Chondrocyte (in vitro differentiated cells): ENCODE data around the gene TMEM158. TPM values are rescaled to one million over a fixed set of nuclear protein-coding genes. Genes with fewer than 3 reads are reported as not detected.

ENCODE experiments used
- DNase-seq: peaks from one replicate; pipeline ENCODE4 v3.0.0; 2021; ENCODE audit warnings: mixed read lengths, low spot score
- H3K27ac Mint-ChIP-seq: one replicate; pipeline ENCODE4 v1.8.0; 2021; ENCODE audit warnings: mild to moderate bottlenecking, moderate library complexity, mixed read lengths; ENCODE audit not compliant: unreplicated experiment
- H3K27me3 Mint-ChIP-seq: 2 replicates; pipeline ENCODE4 v1.8.0; 2021; ENCODE audit warnings: low read depth, mixed read lengths
- H3K36me3 Mint-ChIP-seq: 2 replicates; pipeline ENCODE4 v1.8.0; 2021; ENCODE audit warnings: low read depth, mixed read lengths
- H3K4me1 Mint-ChIP-seq: 2 replicates; pipeline ENCODE4 v1.8.0; 2021; ENCODE audit warnings: low read depth, mild to moderate bottlenecking, mixed read lengths
- H3K4me3 Mint-ChIP-seq: one replicate; pipeline ENCODE4 v1.8.0; 2021; ENCODE audit warnings: mild to moderate bottlenecking, moderate library complexity, mixed read lengths; ENCODE audit not compliant: unreplicated experiment
- H3K9me3 Mint-ChIP-seq: 2 replicates; pipeline ENCODE4 v1.8.0; 2021; ENCODE audit warnings: low read depth, mixed read lengths
- CTCF ChIP-seq: fragments of 200-600 bp; sonication (generic); IDR thresholded peaks from 2 replicates; pipeline ENCODE4 v1.5.0; 2021; ENCODE audit warnings: antibody characterized with exemption, mild to moderate bottlenecking, moderate library complexity
- total RNA-seq: library from RNA; stranded (reverse); gene quantifications from 3 replicates; pipeline ENCODE4 v1.2.1, GENCODE V29; 2021

Gene TMEM158
- total RNA-seq, 1 donor from 2014 or later, result 6.9 TPM

GRCh38 chr3:45218578-45219390, 7.3 kb downstream of the TMEM158 start:
- no peak for DNase-seq
- peak overlapping the region; percentile 74 for H3K27ac Mint-ChIP-seq
- peaks cover 21% of the 10 kb centered on the region for H3K4me1 Mint-ChIP-seq
- H3K27me3 Mint-ChIP-seq, result no peaks in the 10 kb centered on the region
- no peaks in the 10 kb centered on the region for H3K36me3 Mint-ChIP-seq
- TF ChIP-seq CTCF, result no peak
- H3K9me3 Mint-ChIP-seq, result no peaks in the 10 kb centered on the region
- no peak overlapping the region for H3K4me3 Mint-ChIP-seq

GRCh38 chr3:45216021-45216609, 10.0 kb downstream of the TMEM158 start:
- no peak overlapping the region for H3K4me3 Mint-ChIP-seq
- no peak for DNase-seq
- H3K36me3 Mint-ChIP-seq, result no peaks in the 10 kb centered on the region
- TF ChIP-seq CTCF, result no peak
- no peaks in the 10 kb centered on the region for H3K9me3 Mint-ChIP-seq
- H3K4me1 Mint-ChIP-seq, result peaks cover 17% of the 10 kb centered on the region
- no peaks in the 10 kb centered on the region for H3K27me3 Mint-ChIP-seq
- no peak overlapping the region for H3K27ac Mint-ChIP-seq

GRCh38 chr3:45215466-45215865, 10.6 kb downstream of the TMEM158 start:
- Mint-ChIP-seq H3K9me3 (no peaks in the 10 kb centered on the region), H3K27ac (no peak overlapping the region), H3K4me1 (peaks cover 20% of the 10 kb centered on the region), H3K36me3 (no peaks in the 10 kb centered on the region), H3K4me3 (no peak overlapping the region), H3K27me3 (no peaks in the 10 kb centered on the region)
- TF ChIP-seq CTCF, result no peak
- DNase-seq, result no peak

GRCh38 chr3:45214061-45214680, 11.9 kb downstream of the TMEM158 start:
- no peak for DNase-seq
- H3K4me1 Mint-ChIP-seq, result peaks cover 23% of the 10 kb centered on the region
- no peak overlapping the region for H3K4me3 Mint-ChIP-seq
- no peak overlapping the region for H3K27ac Mint-ChIP-seq
- H3K36me3 Mint-ChIP-seq, result no peaks in the 10 kb centered on the region
- no peak for TF ChIP-seq CTCF
- no peaks in the 10 kb centered on the region for H3K27me3 Mint-ChIP-seq
- no peaks in the 10 kb centered on the region for H3K9me3 Mint-ChIP-seq

- TF ChIP-seq CTCF, result no peak
- Mint-ChIP-seq H3K27me3 (no peaks in the 10 kb centered on the region), H3K4me1 (peaks cover 10% of the 10 kb centered on the region), H3K36me3 (no peaks in the 10 kb centered on the region), H3K27ac (no peak overlapping the region), H3K4me3 (no peak overlapping the region), H3K9me3 (no peaks in the 10 kb centered on the region)
- DNase-seq, result no peak
Measured at GRCh38 chr3:45212095-45212468, 14.0 kb downstream of the TMEM158 start.
